ENCODE results near the gene WBP1L. TPM values are rescaled to one million over a fixed set of nuclear protein-coding genes. Genes with fewer than 3 reads are reported as not detected.
A peak's percentile ranks its signal among the peaks of the same experiment; 100 is the strongest.
"Not testable (repeated sequence)": the region's sequence is repeated elsewhere in the genome, so short reads cannot be mapped to it uniquely, and the experiment has no call there.

Gene WBP1L
- total and polyA plus RNA-seq, 4 donors: 19.1 to 52.3 (median 45.2) TPM

DNA sequence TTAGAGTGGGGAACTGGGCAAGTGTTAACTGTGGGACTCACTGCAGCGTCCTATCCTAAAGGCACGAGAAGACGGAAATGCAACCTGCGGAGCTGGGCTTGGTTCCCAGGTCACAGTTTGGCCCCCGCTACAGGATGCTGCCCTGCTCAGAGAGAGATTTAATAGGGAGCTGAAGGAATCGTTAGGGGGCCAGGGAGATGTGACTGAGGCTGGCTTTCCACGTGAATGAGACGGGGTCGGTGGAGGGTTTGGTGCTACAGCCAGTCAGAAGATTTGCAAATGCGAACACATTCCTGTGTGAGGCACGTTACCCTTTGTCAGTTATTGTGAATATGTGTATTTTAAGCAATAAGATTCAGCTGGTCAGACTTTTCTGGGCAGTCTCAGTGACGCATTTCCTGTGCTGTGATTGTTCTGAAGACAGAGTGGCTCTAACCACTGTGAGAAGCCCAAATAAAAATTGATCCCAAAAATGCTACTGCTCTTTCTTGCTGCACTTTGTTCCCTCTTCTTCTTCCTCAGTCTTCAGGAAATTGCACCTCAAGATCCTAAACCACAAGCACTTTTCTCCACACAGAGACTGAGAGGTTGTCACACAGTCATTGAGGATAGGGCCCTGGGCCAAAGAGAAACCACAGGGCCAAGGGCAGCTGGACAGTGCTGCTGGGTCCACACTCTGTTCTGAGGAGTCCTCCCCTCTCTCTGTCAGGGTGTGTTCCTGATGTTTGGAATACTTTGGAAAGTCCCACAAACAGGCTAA, 72.2 kb downstream of the WBP1L start:
- peak; percentile 64 for ATAC-seq (ENCODE audit: insufficient read depth, low FRiP score)
- TF ChIP-seq, protein P1, sequence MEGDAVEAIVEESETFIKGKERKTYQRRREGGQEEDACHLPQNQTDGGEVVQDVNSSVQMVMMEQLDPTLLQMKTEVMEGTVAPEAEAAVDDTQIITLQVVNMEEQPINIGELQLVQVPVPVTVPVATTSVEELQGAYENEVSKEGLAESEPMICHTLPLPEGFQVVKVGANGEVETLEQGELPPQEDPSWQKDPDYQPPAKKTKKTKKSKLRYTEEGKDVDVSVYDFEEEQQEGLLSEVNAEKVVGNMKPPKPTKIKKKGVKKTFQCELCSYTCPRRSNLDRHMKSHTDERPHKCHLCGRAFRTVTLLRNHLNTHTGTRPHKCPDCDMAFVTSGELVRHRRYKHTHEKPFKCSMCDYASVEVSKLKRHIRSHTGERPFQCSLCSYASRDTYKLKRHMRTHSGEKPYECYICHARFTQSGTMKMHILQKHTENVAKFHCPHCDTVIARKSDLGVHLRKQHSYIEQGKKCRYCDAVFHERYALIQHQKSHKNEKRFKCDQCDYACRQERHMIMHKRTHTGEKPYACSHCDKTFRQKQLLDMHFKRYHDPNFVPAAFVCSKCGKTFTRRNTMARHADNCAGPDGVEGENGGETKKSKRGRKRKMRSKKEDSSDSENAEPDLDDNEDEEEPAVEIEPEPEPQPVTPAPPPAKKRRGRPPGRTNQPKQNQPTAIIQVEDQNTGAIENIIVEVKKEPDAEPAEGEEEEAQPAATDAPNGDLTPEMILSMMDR (IDR thresholded peaks at IDR 0.05; ENCODE audit: control extremely low read depth, extremely low read depth): no peak
- H3K4me1 ChIP-seq (ENCODE audit: control insufficient read depth in 5 of 5, insufficient read depth in 5 of 5, low read length in 5 of 5): peaks cover 3 to 22% (median 13%) of the 10 kb centered on the region in 5 donors
- H3K36me3 ChIP-seq (ENCODE audit: control insufficient read depth in 4 of 4, insufficient read depth in 4 of 4, low read length in 4 of 4): peaks cover 10 to 26% (median 25%) of the 10 kb centered on the region in 4 donors
- peak overlapping the region in 1 of 2 donors; percentile 26 for H3K9ac ChIP-seq (ENCODE audit: insufficient read depth in 1 of 2, low read length in 2 of 2)
- 24 to 43% methylated on average over 12 of the region's 12 CpGs for WGBS, 2 donors
- H3K27me3 ChIP-seq (ENCODE audit: control insufficient read depth in 3 of 3, insufficient read depth in 3 of 3, low read length in 2 of 3): no peaks in the 10 kb centered on the region
- peak; percentile 41 to 74 (median 63) for DNase-seq
- peak overlapping the region; percentile 73 to 98 for H3K27ac ChIP-seq (ENCODE audit: low read depth in 1 of 2, low read length in 1 of 2)
- H3K4me3 ChIP-seq: no peak overlapping the region
- H3K9me3 ChIP-seq (ENCODE audit: control insufficient read depth in 4 of 4, insufficient read depth in 3 of 4, low read length in 3 of 4): no peaks in the 10 kb centered on the region

- ATAC-seq (ENCODE audit: insufficient read depth, low FRiP score) (no peak), DNase-seq (no peak)
- 93 to 95% methylated on average over 4 of the region's 4 CpGs for WGBS, 2 donors
- no peaks in the 10 kb centered on the region for H3K9me3 ChIP-seq (ENCODE audit: control insufficient read depth in 4 of 4, insufficient read depth in 3 of 4, low read length in 3 of 4)
- H3K9ac ChIP-seq (ENCODE audit: insufficient read depth in 1 of 2, low read length in 2 of 2): no peak overlapping the region
- H3K36me3 ChIP-seq (ENCODE audit: control insufficient read depth in 4 of 4, insufficient read depth in 4 of 4, low read length in 4 of 4): peaks cover 5 to 18% (median 16%) of the 10 kb centered on the region in 4 donors
- H3K4me1 ChIP-seq (ENCODE audit: control insufficient read depth in 5 of 5, insufficient read depth in 5 of 5, low read length in 5 of 5): peaks cover 3 to 22% (median 13%) of the 10 kb centered on the region in 5 donors
- no peak overlapping the region for H3K4me3 ChIP-seq
- TF ChIP-seq, protein P1 (IDR thresholded peaks at IDR 0.05; ENCODE audit: control extremely low read depth, extremely low read depth): no peak
- H3K27ac ChIP-seq (ENCODE audit: low read depth in 1 of 2, low read length in 1 of 2): peak overlapping the region; percentile 73 to 98
- no peaks in the 10 kb centered on the region for H3K27me3 ChIP-seq (ENCODE audit: control insufficient read depth in 3 of 3, insufficient read depth in 3 of 3, low read length in 2 of 3)
These were observed 73.4 kb downstream of the WBP1L start for GRCh38 chr10:102817175-102817574.

GRCh38 chr10:102819054-102819453, 75.3 kb downstream of the WBP1L start:
- TF ChIP-seq, protein P1 (IDR thresholded peaks at IDR 0.05; ENCODE audit: control extremely low read depth, extremely low read depth): no peak
- H3K9ac ChIP-seq (ENCODE audit: insufficient read depth in 1 of 2, low read length in 2 of 2): no peak overlapping the region
- peak overlapping the region in 1 of 2 donors; percentile 27 for H3K27ac ChIP-seq (ENCODE audit: low read depth in 1 of 2, low read length in 1 of 2)
- DNase-seq: peak; percentile 62 to 81 (median 70)
- peaks cover 3 to 22% (median 11%) of the 10 kb centered on the region in 5 donors for H3K4me1 ChIP-seq (ENCODE audit: control insufficient read depth in 5 of 5, insufficient read depth in 5 of 5, low read length in 5 of 5)
- no peaks in the 10 kb centered on the region for H3K9me3 ChIP-seq (ENCODE audit: control insufficient read depth in 4 of 4, insufficient read depth in 3 of 4, low read length in 3 of 4)
- 15 to 51% methylated on average over 6 of the region's 6 CpGs for WGBS, 2 donors
- no peak for ATAC-seq (ENCODE audit: insufficient read depth, low FRiP score)
- H3K27me3 ChIP-seq (ENCODE audit: control insufficient read depth in 3 of 3, insufficient read depth in 3 of 3, low read length in 2 of 3): no peaks in the 10 kb centered on the region
- no peak overlapping the region for H3K4me3 ChIP-seq
- peaks cover 0 to 6% (median under 1%) of the 10 kb centered on the region in 4 donors for H3K36me3 ChIP-seq (ENCODE audit: control insufficient read depth in 4 of 4, insufficient read depth in 4 of 4, low read length in 4 of 4)

- not testable (repeated sequence) for H3K4me3 ChIP-seq; H3K9ac ChIP-seq (ENCODE audit: insufficient read depth in 1 of 2, low read length in 2 of 2); H3K36me3 ChIP-seq (ENCODE audit: control insufficient read depth in 4 of 4, insufficient read depth in 4 of 4, low read length in 4 of 4); DNase-seq; H3K27ac ChIP-seq (ENCODE audit: low read depth in 1 of 2, low read length in 1 of 2); H3K9me3 ChIP-seq (ENCODE audit: control insufficient read depth in 4 of 4, insufficient read depth in 3 of 4, low read length in 3 of 4); H3K27me3 ChIP-seq (ENCODE audit: control insufficient read depth in 3 of 3, insufficient read depth in 3 of 3, low read length in 2 of 3); ATAC-seq (ENCODE audit: insufficient read depth, low FRiP score)
- WGBS, 2 donors: 96 to 97% methylated on average over 5 of the region's 5 CpGs
- H3K4me1 ChIP-seq (ENCODE audit: control insufficient read depth in 5 of 5, insufficient read depth in 5 of 5, low read length in 5 of 5): peaks cover 3 to 15% (median 9%) of the 10 kb centered on the region in 5 donors
These were observed 76.3 kb downstream of the WBP1L start for GRCh38 chr10:102820008-102820407.

Data from lung (tissue), 12 donors.